SHP77 treated with DMSO at 0.1 percent for 48 hours (cell line): ENCODE measurements around the gene EBPL.
A peak's percentile ranks its signal among the peaks of the same experiment; 100 is the strongest.
"Not testable (repeated sequence)": the region's sequence is repeated elsewhere in the genome, so short reads cannot be mapped to it uniquely, and the experiment has no call there.

ENCODE experiments used
- DNase-seq: peaks from one replicate; lab custom pipeline; 2025; lab: John Stamatoyannopoulos, UW

The EBPL gene

DNA sequence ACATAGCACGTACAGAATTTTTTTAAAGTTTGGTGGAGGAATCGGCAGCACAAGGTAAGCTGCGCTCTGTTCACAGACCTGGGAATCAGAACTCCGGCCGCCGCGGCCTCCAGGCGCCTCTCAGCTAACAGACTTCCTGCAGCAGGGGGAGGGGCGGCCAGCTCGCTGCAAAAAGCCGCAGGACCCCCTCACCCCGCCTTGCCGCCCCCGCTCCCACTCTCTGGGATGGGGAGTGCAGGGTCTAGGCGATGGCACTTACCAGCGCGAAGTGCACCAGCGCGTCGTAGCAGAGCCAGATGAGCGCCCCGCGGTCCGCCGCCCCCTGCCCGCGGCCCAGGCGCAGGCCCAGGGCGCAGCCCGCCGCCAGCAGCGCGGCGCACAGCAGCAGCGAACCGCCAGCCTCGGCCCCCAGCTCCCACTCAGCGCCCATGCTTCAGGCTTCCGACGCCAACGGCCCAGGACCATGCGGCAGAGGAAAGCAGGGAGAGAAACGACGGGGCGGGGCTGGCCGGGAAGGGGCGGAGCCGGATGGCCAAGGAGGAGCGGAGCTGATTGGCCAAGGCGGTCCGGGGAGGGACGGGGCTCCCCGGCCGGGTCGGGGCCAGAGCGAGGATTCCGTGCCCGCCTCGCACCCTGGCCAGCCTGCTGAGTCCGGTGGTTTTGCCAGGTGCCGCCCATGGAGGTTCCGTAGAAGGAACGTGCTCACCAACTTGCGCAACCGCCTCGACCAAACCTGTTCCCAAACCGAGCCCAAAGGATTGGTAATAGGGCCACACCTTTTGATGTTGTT is at the start of gene EBPL:
TSS of gene EBPL (minus strand) at position 492 of the 790 bp plus-strand sequence. CDS start at position 430, 62 bp downstream.
- DNase-seq, result peak; percentile 80

GRCh38 chr13:49740870-49741269 is 49.6 kb upstream of the EBPL start:
- DNase-seq, result no peak

DNA sequence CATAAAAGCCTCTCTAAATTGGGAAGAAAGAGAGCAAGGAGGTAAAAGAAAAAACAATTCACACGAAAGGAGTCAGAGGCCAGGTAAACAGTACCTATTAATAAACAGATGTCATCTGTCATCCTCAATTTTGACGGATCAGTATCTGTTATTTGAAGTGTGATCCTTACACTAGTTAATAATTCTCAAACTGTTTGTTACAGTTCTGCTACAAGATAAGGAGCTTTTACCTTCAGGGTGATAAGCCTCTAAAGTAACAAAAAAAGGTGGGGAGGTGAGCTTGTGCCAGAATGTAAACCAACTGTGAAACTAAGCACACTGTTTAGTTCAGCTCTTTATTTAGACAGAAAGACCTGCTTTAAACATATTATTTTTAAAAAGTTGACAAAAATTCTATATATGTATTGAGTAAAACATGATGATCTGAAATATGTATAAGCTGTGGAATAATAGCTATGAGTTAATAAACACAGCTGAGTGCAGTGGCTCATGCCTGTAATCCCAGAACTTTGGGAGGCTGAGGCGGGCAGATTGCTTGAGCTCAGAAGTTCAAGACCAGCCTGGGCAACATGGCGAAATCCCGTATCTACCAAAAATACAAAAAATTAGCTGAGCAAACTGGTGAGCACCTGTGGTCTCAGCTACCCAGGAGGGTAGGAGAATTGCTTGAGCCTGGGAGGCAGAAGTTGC is 48.4 kb upstream of the EBPL start:
- DNase-seq, result no peak

DNA sequence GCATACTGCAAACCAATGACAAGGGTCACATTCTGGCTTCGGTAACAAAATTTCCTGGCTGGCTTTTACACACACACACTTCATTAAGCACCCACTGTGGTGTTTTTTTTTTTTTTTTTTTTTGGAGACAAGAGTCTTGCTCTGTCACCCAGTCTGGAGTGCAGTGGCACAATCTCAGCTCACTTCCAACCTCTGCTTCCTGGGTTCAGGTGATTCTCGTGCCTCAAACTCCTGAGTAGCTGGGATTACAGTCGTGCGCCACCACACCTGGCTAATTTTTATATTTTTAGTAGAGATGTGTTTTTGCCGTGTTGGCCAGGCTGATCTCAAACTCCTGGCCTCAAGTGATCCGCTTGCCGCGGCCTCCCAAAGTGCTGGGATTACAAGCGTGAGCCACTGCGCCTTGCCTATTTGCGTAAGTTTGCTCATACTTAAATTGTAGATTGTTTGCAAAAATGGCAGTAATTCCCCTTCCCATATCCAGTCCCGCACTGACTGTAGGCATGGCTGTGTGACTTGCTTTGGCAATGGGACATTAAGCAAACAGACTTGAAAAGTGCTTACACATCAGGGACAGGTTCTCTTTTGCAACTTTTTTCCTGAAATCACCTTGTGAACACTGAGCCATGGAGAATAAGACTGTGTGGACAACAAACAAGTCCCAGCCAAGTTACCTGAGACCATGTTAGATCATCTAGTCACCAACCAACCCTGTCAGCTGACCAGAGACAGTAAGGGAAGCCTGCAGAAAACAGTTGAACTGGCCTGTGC is 42.1 kb upstream of the EBPL start:
- no peak for DNase-seq

- no peak for DNase-seq
These were observed 40.5 kb upstream of the EBPL start for GRCh38 chr13:49731766-49732165.

GRCh38 chr13:49716615-49717014 is 25.3 kb upstream of the EBPL start:
- DNase-seq, result no peak

- DNase-seq, result no peak
These were observed 23.5 kb upstream of the EBPL start for GRCh38 chr13:49714757-49715156.

- DNase-seq, result no peak
These were observed 20.1 kb upstream of the EBPL start for GRCh38 chr13:49711218-49711863.

- DNase-seq, result not testable (repeated sequence)
These were observed 13.0 kb upstream of the EBPL start for GRCh38 chr13:49704264-49704663.

DNA sequence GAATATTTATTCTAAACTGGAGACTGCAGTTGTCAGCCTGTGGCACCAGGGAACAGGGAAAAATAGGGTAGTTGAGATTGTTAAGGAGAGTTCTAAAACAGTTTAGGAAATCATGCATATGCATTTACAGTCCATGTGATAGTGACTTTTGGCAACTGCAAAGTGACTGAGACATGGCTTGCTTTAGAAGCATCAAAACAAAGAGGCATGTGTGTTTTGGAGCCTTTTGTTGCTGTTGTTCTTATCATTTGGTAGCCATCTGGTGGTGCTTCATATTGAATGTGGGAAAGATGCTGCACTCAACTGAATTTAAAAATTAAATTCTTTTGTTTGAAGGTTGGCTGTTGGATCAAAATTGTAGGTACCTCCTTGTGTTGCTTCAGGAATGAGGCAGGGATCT is 10.2 kb upstream of the EBPL start:
- DNase-seq, result no peak

- DNase-seq, result no peak
These were observed 6.2 kb upstream of the EBPL start for GRCh38 chr13:49697468-49697867.

DNA sequence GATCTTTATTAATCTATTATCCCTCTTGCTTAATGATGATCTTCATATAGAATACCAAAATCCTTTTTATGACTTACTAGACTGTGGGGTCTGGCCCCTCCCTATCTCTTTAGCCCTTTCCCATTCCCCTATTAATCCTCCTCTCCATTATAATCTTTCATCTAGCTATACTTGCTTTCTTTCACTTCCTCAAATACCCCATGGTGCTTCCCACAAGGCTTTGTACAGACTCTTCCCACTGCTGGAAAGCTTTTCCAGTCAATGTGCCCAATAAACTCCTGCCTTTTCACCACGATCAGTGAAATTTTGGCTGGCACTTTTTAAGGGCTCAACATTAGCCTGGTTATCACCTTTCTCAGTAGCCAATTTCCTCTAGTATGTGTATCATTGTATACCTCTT is 3.2 kb upstream of the EBPL start:
- no peak for DNase-seq

DNA sequence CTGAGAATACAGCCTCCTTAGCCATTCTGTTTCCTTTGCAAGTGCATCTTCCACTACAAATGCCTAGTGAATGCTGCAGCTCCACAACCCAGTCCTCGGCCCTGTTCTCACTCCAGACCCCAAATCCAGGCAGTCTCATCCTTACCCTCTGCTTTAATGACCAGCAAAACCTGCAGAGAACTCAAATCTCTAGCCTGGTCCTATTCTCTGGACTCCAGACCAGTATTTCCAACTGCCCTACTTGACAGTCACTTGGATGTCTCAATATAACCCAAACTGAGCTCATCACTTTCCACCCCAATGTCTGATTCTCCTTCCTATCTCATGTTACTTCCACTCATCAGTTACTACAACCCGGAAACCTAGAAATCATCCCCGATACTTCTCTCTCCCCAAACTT is 2.6 kb upstream of the EBPL start:
- no peak for DNase-seq

GRCh38 chr13:49693191-49693733 is 2.0 kb upstream of the EBPL start:
- DNase-seq, result no peak

- DNase-seq, result no peak
These were observed 922 bp downstream of the EBPL start for GRCh38 chr13:49690133-49690994.

- DNase-seq, result no peak
These were observed 7.8 kb downstream of the EBPL start for GRCh38 chr13:49683489-49683888.

- DNase-seq, result no peak
These were observed 9.3 kb downstream of the EBPL start for GRCh38 chr13:49681842-49682435.

GRCh38 chr13:49679246-49679645 is 12.0 kb downstream of the EBPL start:
- no peak for DNase-seq

GRCh38 chr13:49678191-49678914 is 12.9 kb downstream of the EBPL start:
- DNase-seq, result no peak
